ENCODE measurements around the gene HSD17B1.

GRCh38 chr17:42603318-42603717 lies 50.6 kb downstream of the HSD17B1 start:
- no peak for TF ChIP-seq POLR2A (IDR thresholded peaks at IDR 0.05)
- TF ChIP-seq CTCF (IDR thresholded peaks at IDR 0.05) = no peak

Data from uterus (tissue), 2 donors.